Uterus (tissue), 2 donors: ENCODE data around the gene NEFH.

ENCODE experiments used
- CTCF ChIP-seq, 4 experiments: fragments of 200-600 bp in 2 of 4; fragments of 450-650 bp in 2 of 4; sonication (generic) in 2 of 4; IDR thresholded peaks; one replicate each; pipeline ENCODE4 v1.5.1; 2016 to 2019; ENCODE audit warnings: antibody characterized with exemption in 4 of 4, mild to moderate bottlenecking in 2 of 4, moderate library complexity in 1 of 4
- POLR2A ChIP-seq, 2 donors: fragments of 450-650 bp; IDR thresholded peaks; one replicate each; pipeline ENCODE4 v1.6.1; 2016; ENCODE audit warnings: antibody characterized with exemption in 2 of 2, mild to moderate bottlenecking in 1 of 2, moderate library complexity in 1 of 2

GRCh38 chr22:29463629-29464028 lies 16.4 kb upstream of the NEFH start:
- no peak for TF ChIP-seq CTCF (IDR thresholded peaks at IDR 0.05)
- no peak for TF ChIP-seq POLR2A (IDR thresholded peaks at IDR 0.05)
